Germinal center (tissue), 1 donor: ENCODE data around the gene COMMD4.
"Not testable (repeated sequence)": the region's sequence is repeated elsewhere in the genome, so short reads cannot be mapped to it uniquely, and the experiment has no call there.

ENCODE experiments used
- DNase-seq: peaks from one replicate; pipeline ENCODE4 v3.0.0; 2012; ENCODE audit warnings: mixed read lengths, low spot score

COMMD4 gene

DNA sequence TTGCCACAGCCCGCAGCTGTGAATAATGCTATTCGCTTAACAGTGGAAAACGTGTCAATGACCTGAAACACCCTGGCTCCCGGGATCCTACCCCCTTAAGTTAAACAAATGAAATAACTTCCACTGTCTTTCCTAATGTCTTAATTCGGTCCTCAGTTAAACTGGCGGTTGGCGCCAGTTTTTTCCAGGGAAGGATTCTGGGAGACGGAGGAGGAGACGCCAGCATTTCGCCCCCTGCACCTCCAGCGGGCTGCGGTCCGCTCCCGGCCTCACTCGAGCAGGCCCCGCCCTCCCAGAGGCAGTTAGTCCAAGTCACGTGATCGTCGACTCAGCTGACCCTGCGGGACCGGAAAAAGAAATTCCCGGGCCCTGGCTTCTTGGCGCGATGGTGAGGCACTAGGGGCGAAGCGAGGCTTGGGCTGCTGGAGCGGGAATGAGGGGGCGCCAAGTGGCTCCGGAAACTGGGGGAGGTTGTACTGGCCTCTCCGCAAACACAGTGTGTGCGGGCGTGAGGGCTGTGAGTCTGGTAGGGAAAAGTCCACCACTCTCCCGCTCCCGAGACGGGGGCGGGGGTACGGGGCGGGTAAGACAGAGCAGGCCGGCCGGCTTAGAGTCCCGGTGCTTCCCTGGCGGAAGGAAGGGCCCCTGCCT lies at the start of gene COMMD4:
Gene COMMD4, plus strand, starts transcription at position 359 of the 651 bp plus-strand sequence. Its CDS starts 27 bp downstream, at position 386.
- peak; percentile 50 for DNase-seq

DNA sequence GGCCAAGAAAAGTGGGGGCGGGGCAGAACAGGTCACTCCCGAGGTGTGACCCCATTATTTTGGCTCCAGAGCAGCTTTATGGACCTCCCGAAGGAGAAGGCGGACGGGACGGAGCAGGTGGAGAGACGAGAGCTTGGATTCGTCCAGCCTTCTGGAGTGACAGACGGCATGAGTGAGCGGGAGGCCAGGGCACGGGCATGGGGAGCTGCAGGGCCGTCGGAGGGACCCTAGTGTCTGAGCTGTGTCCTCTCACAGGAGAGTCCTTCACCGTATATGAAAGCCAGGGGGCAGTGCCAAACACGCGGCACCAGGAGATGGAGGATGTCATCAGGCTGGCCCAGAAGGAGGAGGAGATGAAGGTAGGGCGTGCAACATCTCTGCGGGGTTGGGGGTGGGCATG lies 42.2 kb upstream of the COMMD4 start:
- DNase-seq: not testable (repeated sequence)

DNA sequence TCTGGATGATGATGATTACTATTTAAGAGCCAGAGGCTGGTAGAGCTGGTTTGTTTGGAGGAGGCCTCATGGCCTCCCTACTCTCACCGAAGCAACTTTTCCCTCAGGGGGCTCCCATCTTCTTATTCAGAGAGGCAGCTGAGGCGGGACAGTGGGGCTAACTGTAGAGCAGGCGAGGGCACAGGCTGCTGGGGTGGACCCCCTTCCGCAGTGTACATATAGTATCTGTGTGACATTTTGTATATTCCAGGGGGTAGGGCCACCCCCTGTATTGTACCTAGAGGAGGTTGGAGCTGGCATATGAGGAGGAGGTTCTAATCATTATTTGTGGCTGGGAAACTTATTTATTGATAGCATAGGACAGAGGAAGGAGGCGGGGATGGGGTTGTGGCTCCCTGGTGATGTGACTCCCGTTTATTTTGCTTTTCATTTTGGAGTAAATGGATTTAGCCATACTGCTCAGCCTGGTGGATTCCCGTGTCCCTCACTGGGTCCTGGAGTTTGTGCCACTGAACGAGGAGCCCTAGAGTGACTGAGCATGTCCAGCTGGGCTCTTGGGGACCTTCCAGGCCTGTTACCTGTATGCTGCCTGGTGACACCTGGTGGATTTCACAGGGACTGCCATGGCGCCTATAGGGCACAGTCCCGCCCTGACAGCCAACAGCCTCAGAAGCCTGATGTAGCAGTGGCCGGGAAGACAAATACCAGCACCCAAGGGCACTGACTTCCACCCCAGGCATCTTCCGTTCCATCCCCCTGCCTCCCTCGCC lies 37.1 kb upstream of the COMMD4 start:
- not testable (repeated sequence) for DNase-seq

DNA sequence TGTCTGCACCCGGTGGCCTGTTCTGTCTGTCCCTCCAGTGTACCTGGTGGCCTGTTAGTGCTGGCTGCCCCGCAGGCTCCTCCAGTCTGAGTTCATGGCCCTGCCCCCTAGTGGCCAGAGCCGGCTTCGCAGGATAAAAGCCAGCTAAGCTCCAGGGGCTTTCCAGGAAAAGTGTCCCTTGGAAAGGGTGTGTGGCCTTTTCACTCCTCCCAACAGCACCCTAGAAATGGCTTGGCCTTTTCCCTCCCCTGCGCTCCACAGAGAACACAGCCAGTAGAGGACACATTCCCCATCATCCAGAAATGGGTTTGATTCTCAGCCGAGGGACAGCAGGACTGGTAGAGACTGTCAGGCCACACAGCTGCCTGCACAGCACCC lies 36.6 kb upstream of the COMMD4 start:
- DNase-seq: not testable (repeated sequence)

DNA sequence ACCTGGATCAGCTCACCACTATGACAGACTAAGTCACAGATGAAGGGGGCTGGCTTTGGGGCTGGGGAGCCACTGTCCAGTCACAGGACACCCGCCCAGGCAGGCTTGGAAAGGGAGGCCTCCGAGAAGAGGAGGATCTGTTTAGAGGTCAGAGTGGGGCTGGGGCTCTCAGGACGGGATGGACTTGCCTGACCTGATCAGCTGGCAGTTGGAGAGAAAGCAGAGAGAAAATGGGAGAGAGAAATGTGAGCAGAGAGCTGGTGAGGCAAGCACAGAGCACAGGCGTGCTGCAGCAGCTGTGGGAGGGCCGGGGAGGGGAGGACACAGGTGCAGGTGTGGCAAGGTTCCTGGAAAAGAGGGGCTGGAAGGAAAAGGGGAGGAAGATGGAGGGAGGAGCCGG lies 35.8 kb upstream of the COMMD4 start:
- DNase-seq: not testable (repeated sequence)

DNA sequence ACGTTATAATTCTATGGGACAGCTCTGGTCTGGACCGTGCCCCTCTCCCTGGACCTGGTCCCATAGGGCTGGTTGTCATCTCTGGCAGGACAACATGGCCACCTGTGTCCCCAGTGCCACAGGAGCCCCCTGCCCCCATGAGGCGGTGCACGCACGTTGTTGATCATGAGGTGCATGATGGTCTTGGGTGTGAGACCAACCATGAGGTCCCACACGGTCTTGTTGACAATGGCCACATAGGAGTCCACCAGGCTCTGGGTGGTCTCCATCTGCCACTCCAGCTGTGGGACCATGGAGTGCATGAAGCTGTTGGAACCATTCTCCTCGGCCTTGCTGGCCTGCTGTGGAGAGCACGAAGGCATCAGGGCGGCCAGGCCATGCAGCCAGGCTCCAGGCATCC lies 33.5 kb upstream of the COMMD4 start:
- DNase-seq: no peak

DNA sequence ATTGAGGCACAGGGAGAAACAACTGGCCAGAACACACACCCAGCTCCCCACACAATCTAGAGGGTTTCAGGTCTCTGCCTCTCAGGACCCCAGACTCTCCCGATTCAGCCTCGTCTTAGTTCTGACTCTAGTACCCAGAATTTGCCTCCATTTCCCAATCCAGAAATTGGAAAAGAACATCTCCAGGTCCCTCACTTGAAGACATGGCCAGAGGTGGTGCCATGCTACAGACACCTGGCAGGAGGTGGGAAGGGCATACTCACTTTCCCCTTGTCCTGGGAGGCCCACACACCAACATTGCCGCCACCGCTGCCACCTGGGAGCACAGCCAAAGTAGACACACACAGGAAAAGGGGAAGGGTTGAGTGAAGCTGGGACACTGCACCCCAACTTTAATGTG lies 33.1 kb upstream of the COMMD4 start:
- DNase-seq: not testable (repeated sequence)

DNA sequence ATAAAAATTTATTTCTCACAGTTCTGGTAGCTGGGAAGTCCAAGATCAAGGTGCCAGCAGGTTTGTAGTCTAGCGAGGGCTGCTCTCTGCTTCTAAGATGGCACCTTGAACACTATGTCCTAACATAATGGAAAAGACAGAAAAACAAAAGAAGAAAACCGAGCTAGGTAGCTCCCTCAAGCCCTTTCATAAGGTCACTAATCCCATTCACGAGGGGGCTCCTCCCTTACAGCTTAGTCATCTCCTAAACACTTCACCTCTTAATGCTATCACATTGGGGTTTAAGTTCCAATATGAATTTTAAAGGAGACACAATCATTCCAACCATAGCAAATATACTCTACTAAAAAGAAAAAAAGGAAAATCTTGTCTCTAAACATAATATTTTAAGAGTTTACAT lies 29.7 kb upstream of the COMMD4 start:
- no peak for DNase-seq

DNA sequence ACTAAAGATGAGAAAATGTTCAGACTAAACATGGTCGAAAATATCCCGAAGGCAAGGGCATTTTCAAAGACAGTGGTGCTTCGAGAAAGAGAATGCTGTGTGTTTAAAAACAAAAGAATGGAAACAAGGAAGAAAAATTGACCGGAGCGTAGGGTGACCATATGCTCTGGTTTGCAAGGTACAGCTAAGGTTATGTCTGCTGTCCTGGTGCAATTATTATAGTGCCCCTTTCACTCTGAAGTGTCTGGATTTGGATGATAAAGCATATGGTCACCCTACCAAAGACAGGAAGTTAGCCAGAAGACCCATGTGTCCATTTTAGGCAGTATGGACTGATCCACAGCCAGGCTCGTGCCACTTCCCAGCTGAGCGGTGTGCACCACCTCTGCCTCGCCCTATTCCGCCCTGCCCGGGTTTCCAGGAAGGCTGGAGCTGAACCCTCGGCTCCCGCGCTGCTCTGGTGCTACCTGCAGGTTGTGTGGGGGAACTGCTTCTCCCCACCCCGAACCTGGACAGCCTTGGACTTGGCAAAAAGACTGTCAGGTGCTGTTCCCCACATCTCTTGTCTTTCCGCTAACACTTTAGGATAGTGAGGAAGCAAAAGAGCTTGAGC lies 28.0 kb upstream of the COMMD4 start:
- peak; percentile 26 for DNase-seq

DNA sequence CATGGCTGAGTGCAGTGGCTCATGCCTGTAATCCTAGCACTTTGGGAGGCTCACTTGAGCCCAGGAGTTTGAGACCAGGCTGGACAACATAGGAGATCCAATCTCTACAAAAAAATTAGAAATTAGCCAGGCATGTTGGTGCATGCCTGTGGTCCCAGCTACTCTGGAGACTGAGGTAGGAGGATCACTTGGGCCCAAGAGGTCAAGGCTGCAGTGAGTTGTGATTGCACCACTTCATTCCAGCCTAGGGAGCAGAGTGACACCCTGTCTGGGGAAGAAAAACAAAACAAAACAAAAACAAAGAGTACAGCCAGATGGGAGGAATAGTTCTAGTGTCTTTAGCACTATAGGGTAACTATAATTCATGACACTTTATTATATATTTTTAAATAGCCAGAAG lies 26.2 kb upstream of the COMMD4 start:
- DNase-seq: no peak

DNA sequence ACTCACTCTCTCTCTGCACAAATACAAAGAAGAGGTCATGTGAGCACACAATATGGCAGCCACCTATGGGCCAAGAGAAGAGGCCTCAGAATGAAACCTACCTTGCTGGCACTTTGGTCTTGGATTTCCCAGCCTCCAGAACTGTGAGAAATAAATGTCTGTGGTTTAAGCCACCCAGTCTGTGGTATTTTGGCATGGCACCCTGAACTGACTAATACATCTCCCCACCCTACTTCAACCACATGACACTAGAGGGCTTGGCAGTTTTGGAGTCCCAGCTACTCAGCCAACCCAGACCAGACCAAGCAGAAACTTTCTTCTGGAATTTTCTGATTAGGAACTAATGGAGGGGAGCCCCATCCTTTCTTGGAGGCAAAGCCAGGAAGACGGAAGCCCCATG lies 23.3 kb upstream of the COMMD4 start:
- not testable (repeated sequence) for DNase-seq

DNA sequence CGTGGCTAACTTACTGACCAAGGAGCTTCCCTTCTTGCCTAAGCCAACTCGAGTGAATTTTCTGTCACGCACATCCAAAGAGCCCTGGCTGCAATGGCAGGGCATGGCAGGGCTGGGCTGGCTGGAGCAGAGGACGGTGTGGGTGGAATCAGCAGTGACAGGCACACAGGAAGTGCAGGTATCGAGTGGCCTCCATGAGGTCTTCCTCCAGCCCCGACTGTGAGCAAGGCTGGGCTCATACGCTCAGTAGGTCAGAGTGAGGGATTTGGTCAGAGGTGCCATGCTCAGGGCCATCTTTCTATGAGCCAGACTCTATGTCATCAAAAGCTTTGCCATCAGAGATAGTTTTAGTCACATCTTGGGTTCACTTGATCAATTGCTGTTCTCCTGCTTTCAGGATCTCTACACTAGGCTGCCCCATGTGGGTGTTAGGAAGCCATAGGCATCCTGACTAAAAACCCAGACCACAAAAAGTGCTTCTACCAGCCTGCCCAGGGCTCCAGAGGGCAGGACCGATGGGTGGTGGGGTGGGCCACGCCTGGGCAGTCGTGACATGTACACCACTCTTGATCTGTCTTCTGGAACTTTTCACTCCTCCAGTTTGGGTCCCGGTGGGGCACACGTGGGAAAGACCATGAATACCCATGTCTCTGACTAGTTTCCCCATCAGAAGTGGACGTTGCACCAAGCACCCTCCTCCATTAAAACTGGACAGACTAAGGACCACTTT lies 22.6 kb upstream of the COMMD4 start:
- no peak for DNase-seq

DNA sequence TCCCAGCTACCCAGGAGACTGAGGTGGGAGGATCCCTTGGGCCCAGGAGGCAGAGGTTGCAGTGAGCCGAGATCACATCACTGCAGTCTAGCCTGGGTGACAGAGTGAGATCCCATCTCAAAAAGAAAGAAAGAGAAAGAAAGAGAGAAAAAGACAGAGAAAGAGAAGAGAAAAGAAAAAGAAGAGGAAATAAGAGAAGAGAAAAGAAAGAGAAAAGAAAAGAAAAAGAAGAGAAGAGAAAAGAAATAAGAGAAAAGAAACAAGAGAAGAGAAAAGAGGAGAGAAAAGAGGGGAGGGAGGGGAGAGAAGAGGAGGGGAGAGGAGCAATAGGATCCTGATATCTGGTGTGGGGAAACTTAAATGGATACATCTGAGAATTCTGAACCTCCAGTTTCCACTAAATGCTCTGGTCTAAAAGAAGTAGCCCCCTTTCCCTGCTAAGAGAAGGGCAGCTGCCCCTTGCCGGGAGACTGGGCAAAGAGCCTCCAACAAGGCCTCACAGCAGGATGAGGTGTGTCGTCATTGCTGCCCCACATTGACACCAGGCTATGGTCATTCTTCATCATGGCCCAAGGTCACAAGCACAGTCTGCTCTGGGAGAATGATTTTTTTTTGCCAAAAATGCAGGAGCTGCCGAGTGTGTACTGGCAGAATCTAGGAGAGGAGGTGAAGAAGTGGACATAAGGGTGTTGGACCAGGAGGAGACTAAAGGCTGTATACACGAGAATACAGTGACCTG lies 21.1 kb upstream of the COMMD4 start:
- no peak for DNase-seq

DNA sequence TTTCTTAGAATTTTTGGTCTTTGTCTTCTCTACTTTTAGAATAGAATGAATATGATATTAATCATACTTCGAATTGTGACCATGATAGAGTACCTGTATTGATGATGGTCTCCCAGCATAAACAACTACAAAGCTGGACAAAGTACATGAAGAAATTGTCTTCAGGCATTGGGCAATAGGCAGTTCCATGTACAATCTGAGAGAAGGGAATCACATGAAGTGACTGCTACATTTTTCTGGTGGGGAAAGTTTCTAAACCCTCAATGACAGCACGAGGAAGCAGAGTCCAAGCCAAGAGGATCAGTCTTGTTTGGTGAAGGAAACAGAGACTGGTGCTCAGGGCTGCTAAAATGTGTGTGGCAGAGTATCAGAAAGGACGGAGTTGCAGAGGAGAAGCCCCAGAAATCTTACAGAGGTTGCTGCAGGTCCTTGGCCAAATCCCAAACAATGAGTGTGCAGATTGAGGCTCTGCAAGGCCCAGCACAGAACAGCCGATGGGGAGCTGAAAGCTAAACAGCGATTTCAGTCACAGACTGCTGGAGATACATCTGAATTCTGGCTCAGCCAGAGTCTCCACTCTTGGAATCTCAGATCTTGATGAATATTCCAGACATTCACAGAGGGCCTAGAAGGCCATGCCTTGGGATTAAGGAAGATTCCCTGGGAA lies 16.5 kb upstream of the COMMD4 start:
- DNase-seq: not testable (repeated sequence)

DNA sequence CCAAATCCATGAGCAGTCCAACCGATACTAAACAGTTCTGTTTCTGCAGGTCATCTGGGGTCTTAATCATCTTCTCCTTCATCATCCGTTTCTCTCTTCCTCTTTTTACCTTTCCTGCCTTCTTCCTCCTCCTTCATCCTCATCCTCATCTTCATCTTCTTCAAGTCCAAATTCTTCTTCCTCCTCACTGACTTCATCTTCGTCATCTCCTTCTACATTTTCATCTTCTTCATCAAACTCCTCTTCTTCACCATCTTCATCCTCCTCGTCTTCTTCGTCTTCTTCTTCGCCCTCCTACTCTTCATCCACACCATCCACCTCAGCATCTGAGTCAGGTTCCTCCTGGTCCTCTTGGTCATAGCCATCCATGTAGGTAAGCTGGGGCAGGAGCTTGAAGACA lies 14.2 kb upstream of the COMMD4 start:
- no peak for DNase-seq

DNA sequence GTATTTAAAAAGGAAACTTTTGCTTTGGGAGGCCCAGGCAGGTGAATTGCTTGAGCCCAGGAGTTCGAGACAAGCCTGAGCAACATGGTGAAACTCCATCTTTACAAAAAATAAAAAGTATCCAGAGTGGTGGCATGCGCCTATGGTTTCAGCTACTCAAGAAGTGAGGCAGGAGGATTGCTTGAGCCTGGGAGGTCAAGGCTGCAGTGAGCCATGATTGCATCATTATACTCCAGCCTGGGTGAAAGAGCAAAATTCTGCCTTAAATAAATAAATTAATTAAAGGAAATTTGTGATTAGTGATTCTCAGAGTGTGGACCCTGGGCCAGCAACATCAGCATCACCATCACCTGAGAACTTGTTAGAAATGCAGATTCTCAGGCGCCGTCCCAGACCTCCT lies 9.9 kb upstream of the COMMD4 start:
- no peak for DNase-seq

DNA sequence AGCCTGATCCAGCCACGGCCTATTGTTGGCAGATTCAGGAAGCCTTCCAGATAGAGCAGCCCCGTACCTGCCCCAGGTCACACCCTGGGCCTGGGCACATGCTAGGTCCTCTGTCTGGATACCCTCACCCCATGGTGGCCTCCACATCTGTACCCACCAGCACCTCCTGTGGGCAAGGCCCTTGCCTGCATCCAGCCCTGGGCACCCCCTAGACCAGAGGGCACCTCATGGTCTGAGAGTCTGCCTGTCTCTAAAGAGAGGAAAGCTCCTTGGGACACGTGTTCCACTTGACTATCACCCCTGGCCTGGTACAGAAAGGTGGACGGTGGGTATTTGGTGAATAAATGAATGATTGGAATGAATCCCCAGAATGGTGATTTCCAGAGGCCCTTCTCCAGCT lies 8.9 kb upstream of the COMMD4 start:
- DNase-seq: no peak

DNA sequence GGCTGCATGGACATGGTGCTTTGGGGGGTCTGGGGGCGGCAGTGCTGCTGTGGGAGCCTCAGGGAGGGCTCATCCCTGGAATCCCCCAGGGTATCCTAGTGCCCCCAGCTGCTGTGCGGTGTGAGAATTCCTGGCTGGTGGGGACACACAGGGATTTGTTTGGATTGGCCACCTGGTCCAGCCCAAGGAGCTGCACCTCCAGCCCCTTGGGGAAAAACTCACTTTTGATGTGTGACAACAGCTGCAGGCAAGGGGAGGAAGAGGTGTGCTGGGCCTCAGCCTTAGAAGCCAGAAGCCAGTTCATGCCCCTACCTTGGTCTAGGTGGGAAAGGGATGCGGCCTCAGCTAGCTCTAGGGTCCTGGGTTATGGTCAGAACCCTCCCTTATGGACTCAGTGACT lies 8.4 kb upstream of the COMMD4 start:
- DNase-seq: no peak

DNA sequence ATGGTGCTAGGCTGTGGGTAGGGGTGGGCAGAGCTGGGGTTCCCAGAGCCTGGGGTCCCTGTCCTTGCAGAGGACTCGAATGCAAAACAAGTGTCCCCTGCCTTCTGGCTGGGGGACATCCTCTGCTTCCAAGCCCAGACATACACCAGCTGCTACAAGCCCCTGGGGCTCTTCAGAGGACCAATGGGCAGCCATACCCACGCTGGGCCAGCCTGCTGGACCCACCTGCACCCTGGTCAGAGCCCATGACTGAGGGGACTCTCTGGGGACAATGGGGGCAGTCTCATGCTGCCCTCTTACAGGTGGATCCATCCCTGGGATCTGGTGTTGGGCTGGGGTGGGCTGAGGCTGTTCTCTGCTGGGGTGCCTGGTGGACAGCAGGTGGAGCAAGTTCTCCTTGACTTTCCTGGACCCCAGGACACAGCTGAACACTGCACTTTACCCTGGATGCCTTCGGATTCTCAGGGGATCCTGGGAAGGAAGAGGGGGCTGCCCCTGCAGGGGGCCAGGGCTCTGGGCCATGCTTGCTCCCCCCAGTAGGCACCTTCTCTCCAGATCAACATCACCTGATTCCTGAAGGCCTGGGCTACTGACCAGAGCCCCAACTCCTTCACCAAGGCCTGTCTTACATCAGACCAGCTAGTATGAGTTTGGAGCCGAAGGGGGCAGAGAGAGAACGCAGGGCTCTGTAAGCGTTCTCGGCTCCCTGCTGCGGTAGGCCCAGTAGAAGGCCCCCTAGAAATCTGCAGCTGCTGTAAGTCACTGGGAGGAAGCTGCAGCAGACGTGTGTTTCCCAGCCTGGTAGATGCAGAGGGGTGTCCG lies 7.2 kb upstream of the COMMD4 start:
- no peak for DNase-seq

DNA sequence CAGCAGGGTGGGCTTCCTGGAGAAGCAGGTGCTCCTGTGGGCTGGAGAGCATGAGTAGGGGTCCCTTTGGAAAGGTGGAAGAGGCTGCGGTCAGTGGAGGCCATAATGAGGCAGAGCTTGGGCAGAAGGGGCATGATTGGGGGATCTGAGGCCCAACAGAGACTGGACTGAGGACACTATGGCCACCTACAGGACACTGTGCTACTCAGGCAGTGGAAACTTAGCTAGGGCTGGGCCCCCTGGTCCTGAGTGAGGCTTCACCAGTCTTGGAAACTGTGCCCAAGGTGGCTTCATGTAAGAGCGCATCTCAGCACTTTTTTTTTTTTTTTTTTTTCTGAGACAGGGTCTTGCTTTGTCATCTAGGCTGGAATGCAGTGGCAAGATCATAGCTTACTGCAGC lies 6.3 kb upstream of the COMMD4 start:
- DNase-seq: no peak
